GM19240 (cell line): ENCODE results near the gene TRIO.

Experiments used
- DNase-seq: peaks from one replicate; pipeline ENCODE4 v3.0.0; 2011; ENCODE audit warnings: low spot score; ENCODE audit not compliant: insufficient read length

The TRIO gene

GRCh38 chr5:14245132-14245925 lies 102.2 kb downstream of the TRIO start:
- no peak for DNase-seq

- no peak for DNase-seq
Measured at GRCh38 chr5:14246350-14247053, 103.4 kb downstream of the TRIO start.

DNA sequence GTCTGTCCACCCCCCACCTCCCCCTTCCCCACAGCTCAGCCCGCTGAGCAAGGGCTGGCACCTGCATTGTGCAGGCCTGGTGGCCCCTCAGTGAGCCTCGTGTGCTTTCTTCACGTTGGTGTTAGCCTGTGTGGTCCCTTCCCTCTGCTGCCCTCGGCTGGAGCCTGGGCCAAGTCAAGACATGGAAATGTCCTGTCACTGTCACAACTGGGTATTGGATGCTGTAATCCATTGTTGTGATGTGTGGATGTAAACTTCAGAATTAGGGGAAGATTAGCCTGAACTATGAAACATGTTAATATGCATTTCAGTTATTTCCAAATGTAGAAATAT lies 103.9 kb downstream of the TRIO start:
- no peak for DNase-seq

GRCh38 chr5:14249258-14250082 lies 106.3 kb downstream of the TRIO start:
- no peak for DNase-seq

DNA sequence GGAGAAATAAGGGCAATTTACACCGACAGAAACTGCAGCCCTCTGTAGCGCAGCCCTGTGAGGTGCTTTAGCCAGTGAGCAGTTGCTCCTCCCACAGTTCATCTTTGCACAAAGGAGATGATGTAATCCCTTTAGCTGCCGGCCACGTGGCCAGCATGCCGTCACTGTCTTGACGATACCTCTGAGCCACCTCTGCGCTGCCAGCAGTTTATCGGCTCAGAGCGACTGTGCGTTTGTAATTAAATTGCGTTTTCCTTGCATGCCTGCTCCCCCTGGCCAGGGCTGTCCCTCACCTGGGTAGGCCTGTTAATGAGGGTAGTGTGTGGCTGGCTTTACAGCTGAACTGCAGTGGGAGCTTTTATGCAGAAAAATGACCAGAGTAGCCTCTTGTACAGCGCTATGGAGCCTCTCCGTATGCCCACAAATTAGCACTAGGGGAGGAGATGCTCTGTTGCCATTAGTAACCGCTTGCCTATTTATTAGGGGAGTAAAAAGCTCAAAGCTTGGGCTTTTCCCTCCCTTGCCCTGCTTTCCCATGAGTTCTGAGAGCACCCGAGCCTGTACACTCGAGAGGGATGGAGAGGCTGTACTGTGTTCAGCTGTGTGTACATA lies 107.0 kb downstream of the TRIO start:
- no peak for DNase-seq

DNA sequence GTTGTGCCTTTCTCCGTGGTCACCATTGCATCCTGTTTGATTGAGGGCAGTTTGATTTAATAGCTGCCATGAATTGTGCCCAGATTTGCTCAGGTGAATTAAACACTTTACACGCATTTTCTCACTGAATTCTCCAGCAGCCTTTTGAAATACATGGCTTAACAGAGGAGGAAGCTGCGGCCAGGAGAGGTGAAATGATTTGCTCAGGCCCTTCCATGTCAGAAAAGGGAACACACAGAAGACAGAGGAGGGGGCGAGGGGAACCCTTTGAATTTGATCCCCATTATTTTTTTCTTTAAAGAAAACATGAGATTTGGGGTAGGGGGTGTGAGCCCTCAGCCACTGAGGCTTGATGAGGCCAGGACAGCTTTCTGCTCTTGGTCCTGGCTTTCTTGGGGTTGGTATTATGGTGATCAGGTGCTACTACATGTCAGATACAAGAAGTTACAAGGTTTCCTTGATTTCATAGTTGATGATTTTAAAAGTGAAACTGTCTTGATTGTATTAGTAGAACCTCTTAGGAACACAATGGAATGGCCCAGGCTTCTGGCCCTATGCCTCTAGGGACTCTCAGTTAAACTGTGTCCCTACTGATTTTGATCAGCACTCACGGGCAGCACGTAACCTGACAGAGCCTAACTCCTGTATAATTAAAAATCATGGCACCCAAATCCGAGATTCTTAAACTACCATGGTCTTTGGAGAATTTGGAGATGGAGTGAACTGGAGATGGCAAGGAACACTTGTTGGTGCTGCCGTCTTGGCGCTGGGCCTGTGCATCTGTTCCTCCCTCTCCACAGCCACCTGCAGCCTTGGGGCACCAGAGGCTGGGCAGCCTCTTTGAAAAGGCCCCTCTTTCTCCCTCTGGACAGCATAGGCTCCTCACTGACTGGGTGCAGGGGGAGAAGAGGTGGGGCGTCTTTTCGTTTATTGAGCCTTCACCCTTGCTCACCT lies 107.9 kb downstream of the TRIO start:
- no peak for DNase-seq

DNA sequence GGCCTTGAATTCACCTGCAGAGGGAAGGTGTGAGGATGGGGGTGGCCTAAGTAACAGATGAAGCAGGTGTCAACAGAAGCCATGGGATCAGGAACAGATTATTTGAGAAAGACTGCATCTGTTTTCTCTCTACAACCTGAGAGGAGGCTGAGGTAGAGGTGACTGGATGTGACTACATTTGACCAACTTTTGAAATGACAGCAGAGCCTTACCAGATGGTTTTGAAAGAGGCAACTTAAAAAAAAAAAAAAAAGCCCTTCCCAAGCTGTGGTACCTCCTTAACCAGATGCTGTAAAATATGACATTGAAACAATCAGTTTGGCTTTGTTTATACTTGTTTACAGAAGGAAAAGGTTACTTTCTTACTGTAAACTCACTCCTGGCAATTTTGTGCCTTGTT lies 108.6 kb downstream of the TRIO start:
- peak; percentile 14 for DNase-seq

GRCh38 chr5:14252793-14253192 lies 109.7 kb downstream of the TRIO start:
- no peak for DNase-seq

DNA sequence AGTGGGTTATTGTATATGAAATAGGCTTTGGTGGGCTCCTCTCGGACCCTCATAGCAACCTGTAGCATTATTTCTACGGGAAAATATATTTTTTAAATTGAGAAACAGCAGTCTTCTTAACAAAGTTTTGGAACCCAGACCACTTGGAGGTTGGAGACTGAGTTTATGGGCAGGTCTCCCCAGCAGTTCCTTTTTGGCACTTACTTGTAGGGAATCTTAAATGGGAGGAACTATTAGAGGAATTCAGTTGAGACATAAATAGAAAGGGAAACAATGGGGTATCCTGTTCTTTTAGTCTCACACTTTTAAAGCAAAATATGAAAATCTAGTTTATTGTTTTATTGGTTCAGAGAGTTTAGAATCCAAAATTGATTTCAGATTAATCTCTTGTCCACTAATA lies 111.5 kb downstream of the TRIO start:
- no peak for DNase-seq

DNA sequence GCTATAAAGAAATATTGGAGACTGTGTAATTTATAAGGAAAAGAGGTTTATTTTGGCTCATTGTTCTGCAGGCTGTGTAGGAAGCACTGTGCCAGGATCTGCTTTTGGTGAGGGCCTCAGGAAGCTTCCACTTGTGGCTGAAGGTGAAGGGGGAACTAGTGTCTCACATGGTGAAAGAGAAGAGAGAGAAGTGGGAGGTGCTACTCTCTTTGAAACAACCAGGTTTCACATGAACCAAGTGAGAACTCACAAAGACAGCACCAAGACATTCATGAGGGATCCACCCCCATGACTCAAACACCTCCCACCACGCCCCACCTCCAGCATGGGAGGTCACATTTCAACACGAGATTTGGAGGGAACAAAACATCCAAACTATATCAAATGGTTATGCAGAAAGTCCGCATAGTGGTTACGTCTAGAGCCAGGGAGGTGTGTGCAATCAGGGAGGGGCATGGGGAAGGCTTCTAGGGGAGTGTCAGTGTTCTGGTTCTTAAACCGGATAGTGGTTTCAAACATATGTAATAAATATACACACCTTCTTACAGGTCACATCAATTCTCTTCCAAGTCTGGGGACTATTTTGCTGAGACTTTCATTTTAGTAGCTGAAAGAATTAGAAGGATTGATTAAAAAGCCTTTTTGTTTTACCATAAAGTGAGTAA lies 113.0 kb downstream of the TRIO start:
- no peak for DNase-seq

DNA sequence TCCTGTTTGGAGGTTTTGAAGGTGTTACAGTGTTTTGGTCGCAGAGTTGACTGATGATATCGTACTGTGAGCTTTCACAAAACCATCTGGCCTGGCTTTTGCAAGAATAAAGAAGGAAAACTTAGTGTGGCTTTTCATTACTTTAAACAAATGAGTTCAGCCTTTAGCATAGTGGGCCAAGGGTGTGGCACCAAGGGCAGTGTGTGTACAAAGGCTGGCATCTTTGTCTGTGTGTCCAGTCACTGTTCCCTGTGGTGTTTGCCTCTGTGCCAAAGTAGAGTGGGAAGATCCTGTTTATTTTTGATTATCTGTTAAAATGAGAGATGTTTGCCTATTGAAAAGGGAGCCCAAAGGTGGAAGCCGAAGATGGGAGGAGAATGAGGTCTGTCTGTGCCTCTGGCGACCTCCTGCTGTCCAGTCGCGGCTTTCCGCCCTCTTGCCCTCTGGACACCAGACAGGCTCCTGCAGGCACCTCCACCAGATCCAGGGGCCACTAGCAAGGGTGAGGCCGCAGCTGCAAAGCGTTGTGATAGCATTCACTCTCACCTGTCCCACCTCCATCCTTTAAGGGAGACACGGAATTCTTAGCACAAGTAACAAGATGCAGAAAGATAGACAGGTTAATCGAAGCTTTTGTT lies 113.7 kb downstream of the TRIO start:
- DNase-seq, result no peak

- no peak for DNase-seq
Measured at GRCh38 chr5:14257995-14258403, 114.9 kb downstream of the TRIO start.

DNA sequence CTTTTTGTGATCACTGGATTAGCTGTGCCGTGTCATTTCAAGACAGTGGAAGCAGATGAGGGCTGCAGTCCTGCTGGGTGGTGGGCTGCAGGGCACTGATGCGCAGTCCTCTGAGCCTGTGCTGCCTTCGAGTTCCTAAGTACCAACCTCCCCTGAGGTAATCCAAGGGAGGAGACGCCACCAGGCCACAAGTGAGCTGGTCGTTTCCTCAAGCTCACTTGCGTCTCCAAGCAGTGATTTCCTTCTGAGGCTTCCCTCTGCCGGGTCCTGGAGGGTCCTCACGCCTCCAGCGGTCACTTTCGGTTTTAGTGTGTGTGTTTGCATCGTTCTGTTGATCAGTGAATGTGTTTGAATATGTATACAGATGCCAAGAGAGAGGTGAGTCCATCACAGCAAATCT lies 115.7 kb downstream of the TRIO start:
- no peak for DNase-seq

GRCh38 chr5:14260637-14261036 lies 117.5 kb downstream of the TRIO start:
- no peak for DNase-seq

DNA sequence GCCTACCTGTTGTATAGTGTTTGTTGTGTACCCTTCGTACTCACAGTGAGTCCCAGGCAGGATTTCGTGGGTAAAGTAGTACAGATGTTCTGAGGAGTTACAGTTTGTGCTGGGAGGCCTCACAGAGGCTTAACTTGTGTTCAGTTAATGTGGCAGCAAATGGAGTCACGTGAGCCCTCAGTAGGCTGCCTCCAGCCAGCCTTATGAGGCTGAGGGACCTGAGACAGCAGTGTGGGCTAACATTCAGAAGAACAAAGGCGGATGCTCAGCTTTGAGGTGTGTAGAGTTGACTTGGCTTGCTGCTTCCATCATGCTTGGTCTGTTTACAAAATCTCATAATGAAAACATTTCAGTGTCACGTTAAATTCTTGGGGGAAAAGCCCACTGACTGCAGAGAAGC lies 118.1 kb downstream of the TRIO start:
- no peak for DNase-seq

- no peak for DNase-seq
Measured at GRCh38 chr5:14261856-14262611, 118.9 kb downstream of the TRIO start.

- no peak for DNase-seq
Measured at GRCh38 chr5:14263113-14263512, 120.0 kb downstream of the TRIO start.

DNA sequence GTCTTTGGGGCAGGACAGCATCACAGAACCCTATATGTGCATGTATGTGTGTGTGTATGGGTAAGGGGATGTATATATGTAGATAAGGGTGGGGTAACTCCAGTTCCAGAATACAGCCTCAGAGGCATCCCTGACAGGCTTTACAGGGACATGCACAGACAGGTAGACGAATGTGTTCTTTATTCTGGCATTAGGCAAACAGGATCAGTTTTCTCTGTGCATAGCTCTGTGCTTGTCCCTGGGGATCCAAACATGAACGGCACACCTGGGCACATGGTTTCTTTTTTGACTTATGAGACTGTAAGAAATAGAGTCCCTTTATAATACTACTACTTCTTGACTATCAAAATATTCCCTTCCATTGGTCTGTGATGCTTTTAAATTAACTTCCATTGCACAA lies 120.6 kb downstream of the TRIO start:
- DNase-seq, result no peak
